Activated CD4-positive, alpha-beta T cell treated with anti-CD3 and anti-CD28 coated beads, Interleukin-2, amount 50 U/mL, for 48 hours (primary cell): ENCODE results near the gene CTNNBIP1.
"Not testable (repeated sequence)": the region's sequence is repeated elsewhere in the genome, so short reads cannot be mapped to it uniquely, and the experiment has no call there.

Source experiments
- DNase-seq, 2 experiments: peaks; one replicate each; pipeline ENCODE4 v3.0.0-alpha.2; 2020

The CTNNBIP1 gene

GRCh38 chr1:9825093-9826074 is 84.7 kb downstream of the CTNNBIP1 start:
- peak; percentile 29 to 49 for DNase-seq

GRCh38 chr1:9824702-9825089 is 85.4 kb downstream of the CTNNBIP1 start:
- DNase-seq: no peak

GRCh38 chr1:9823943-9824701 is 85.9 kb downstream of the CTNNBIP1 start, which contains the start of gene CLSTN1:
Gene CLSTN1 (minus strand): TSS chr1:9823965. CDS start chr1:9823733, 232 bp downstream.
- peak; percentile 92 for DNase-seq

GRCh38 chr1:9823693-9823942 is 86.5 kb downstream of the CTNNBIP1 start:
- no peak for DNase-seq

- peak; percentile 40 to 54 for DNase-seq
These were observed 87.0 kb downstream of the CTNNBIP1 start for GRCh38 chr1:9822897-9823692.

GRCh38 chr1:9822490-9822889 is 87.6 kb downstream of the CTNNBIP1 start:
- DNase-seq: no peak

- DNase-seq: no peak
These were observed 88.4 kb downstream of the CTNNBIP1 start for GRCh38 chr1:9821710-9822109.

GRCh38 chr1:9820521-9820920 is 89.5 kb downstream of the CTNNBIP1 start:
- DNase-seq: no peak

GRCh38 chr1:9817734-9818133 is 92.3 kb downstream of the CTNNBIP1 start:
- no peak for DNase-seq

- DNase-seq: no peak
These were observed 93.9 kb downstream of the CTNNBIP1 start for GRCh38 chr1:9816199-9816598.

GRCh38 chr1:9815150-9815549 is 94.9 kb downstream of the CTNNBIP1 start:
- no peak for DNase-seq

- no peak for DNase-seq
These were observed 95.5 kb downstream of the CTNNBIP1 start for GRCh38 chr1:9814619-9815018.

GRCh38 chr1:9811239-9811966 is 98.7 kb downstream of the CTNNBIP1 start:
- no peak for DNase-seq

GRCh38 chr1:9809100-9809510 is 101.0 kb downstream of the CTNNBIP1 start:
- no peak for DNase-seq

- DNase-seq: no peak
These were observed 101.6 kb downstream of the CTNNBIP1 start for GRCh38 chr1:9808459-9808858.

- no peak for DNase-seq
These were observed 102.5 kb downstream of the CTNNBIP1 start for GRCh38 chr1:9807541-9807940.

- DNase-seq: not testable (repeated sequence)
These were observed 104.1 kb downstream of the CTNNBIP1 start for GRCh38 chr1:9805972-9806371.

GRCh38 chr1:9805006-9805508 is 105.0 kb downstream of the CTNNBIP1 start:
- DNase-seq: no peak

- not testable (repeated sequence) for DNase-seq
These were observed 106.8 kb downstream of the CTNNBIP1 start for GRCh38 chr1:9803003-9803918.

- no peak for DNase-seq
These were observed 108.2 kb downstream of the CTNNBIP1 start for GRCh38 chr1:9801909-9802308.
